Measurements from ENCODE around the gene PLA2G4A. TPM values are rescaled to one million over a fixed set of nuclear protein-coding genes. Genes with fewer than 3 reads are reported as not detected.
"Not testable (repeated sequence)": the region's sequence is repeated elsewhere in the genome, so short reads cannot be mapped to it uniquely, and the experiment has no call there.

The PLA2G4A gene
- total RNA-seq, 1 experiment from 2014 or later = 10.6 TPM

GRCh38 chr1:186917106-186917786 is 88.5 kb downstream of the PLA2G4A start:
- not testable (repeated sequence) for DNase-seq (ENCODE audit: low spot score)

DNA sequence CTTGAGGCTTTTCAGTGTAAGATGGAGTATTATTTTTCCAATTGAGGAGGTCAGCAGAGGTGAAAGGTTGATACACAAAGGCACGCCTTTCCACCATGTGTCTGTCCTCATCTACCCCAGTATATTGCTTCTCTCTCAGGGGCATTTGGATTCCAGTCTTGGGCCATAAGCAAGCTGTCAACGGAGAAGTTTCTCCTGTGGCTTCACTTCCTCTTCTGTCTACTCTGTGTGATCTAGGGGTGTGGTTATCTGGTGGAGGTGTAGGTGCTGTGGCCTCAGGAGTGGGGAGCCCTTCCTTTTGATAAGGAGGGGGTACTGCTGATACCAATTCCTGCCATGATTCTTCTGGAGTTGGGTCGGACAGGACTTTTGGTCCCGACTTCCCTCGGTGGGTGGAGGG is 92.6 kb downstream of the PLA2G4A start:
- not testable (repeated sequence) for DNase-seq (ENCODE audit: low spot score)

GRCh38 chr1:186922814-186923213 is 94.1 kb downstream of the PLA2G4A start:
- not testable (repeated sequence) for DNase-seq (ENCODE audit: low spot score)

GRCh38 chr1:186923486-186923885 is 94.7 kb downstream of the PLA2G4A start:
- DNase-seq (ENCODE audit: low spot score) = peak; percentile 38

DNA sequence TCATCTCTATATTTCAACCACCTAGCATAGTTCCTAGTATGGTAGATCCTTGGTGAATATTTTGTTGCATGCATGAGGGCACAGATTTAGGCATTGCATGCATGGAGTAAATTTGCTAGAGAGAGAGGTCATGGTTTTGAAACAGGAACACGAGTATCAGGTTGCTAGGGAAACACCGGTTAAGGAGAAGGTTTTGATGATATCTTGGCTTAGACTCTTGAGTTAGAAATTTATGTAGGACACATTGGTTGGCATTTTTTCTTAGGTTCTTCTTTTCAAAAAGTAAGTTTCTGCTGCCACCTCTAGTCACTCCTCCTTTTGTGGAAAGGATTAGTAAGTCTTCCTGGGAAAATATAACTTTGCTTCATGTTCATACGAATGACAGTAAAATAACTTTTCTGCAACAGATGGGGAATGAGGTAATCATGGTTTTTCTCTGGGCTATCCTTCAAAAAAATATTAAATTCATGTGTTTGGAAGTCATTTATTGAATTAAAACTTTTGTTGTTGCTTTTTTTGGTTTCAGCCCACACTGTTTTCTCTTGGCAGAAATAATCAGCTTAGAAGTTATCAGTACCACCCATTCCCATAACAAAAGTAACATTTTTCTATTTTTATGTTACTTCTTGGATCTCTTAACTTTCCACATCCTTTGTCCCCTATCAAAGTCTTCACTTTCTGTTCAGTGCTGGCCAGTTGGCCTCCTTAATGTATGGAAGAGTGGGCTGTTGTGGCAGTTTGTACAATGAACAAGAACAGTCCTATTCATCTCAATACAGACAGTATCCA is 97.3 kb downstream of the PLA2G4A start:
- DNase-seq (ENCODE audit: low spot score) = no peak

- DNase-seq (ENCODE audit: low spot score) = peak; percentile 81
Observed at GRCh38 chr1:186927884-186928283, 99.1 kb downstream of the PLA2G4A start.

GRCh38 chr1:186930238-186930637 is 101.5 kb downstream of the PLA2G4A start:
- no peak for DNase-seq (ENCODE audit: low spot score)

DNA sequence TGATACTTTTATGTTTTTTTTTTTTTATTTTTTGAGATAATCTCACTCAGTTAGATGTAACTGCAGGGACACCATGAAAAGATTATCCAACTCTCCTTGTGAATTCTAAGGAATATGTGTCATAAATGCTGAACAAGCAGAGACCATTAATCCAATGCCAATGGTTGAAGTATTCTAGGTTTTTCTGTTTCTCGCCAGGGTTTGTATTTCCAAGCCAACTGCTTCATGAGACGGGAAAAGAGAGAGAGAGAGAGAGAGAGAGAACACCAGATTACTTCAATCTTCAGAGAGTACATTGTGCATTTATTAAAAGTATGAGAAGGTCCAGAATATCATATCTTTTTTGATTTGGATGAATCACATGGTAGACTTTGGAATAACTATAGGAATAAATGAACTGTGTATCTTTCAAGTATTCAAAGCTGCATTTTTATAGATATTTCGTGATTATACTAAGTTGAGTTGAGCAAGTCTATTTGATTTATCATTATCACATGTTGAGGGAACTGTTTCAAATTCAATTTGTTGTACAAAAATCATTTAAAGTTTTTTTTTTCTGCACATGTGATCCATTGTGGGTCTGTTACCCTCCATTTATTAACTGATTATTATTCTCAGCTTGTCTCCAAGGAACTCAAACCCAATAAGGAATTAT is 108.4 kb downstream of the PLA2G4A start:
- DNase-seq (ENCODE audit: low spot score) = no peak

GRCh38 chr1:186943891-186944686 is 115.3 kb downstream of the PLA2G4A start:
- no peak for DNase-seq (ENCODE audit: low spot score)

GRCh38 chr1:186945146-186945545 is 116.4 kb downstream of the PLA2G4A start:
- no peak for DNase-seq (ENCODE audit: low spot score)

- DNase-seq (ENCODE audit: low spot score) = no peak
Observed at GRCh38 chr1:186948535-186948934, 119.8 kb downstream of the PLA2G4A start.

- no peak for DNase-seq (ENCODE audit: low spot score)
Observed at GRCh38 chr1:186949173-186949572, 120.4 kb downstream of the PLA2G4A start.

GRCh38 chr1:186950547-186950946 is 121.8 kb downstream of the PLA2G4A start:
- DNase-seq (ENCODE audit: low spot score) = peak; percentile 81

GRCh38 chr1:186953876-186954275 is 125.1 kb downstream of the PLA2G4A start:
- DNase-seq (ENCODE audit: low spot score) = peak; percentile 9

DNA sequence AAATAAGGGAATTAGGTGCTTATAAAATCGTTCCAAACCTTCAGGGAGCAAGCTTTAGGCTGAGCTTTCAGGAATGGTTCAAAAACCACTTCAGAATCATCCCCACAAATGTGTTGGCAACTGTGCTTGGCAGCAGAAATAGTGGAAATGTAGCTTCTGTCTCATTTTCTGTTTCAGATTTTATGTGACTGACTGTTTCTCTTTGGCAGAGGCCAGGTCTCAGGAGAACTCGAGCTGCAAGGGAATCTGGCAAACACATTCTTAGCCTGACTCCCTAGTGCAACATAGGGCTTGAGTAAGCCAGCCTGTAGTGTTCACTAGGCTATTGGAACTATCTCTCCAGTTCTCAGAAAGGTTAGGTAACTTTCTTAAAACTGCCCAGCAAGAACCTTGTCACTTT is 128.6 kb downstream of the PLA2G4A start:
- no peak for DNase-seq (ENCODE audit: low spot score)

- no peak for DNase-seq (ENCODE audit: low spot score)
Observed at GRCh38 chr1:186958520-186958919, 129.8 kb downstream of the PLA2G4A start.

DNA sequence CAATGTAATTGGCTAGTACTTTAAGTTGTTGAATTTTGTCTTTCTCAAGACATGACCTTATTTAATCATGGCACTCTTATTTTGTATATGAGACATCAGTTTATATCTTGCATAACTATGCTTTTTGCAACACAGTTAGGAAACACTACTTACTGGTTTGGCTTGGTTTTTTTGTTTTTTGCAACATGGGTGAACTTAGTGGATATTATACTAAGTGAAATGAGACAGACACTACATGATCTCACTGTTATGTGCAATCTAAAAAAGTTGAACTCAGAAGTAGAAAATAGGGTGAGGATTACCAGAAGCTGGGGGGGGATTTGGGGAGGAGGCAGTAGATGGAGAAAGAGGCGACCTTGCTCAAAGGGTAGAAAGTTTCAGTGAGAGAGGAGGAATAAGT is 132.1 kb downstream of the PLA2G4A start:
- no peak for DNase-seq (ENCODE audit: low spot score)

DNA sequence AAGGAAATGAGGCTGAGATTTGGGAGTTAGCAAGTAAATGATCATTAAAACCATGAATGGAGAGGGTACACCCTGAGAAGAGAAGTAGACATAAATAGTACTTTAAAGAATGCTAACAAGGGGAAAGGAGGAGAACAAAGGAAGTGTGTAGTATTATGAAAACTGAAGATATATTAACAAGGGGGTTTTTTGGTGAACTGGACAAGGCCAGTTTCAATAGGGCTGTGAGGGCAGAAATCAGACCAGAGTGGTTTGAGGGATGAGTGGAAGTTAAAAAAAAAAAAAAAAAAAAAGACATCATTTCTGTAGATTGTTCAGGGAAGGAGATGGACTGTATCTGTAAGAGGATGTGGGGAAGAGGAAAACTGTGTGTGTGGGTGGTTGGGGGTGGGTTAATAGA is 137.1 kb downstream of the PLA2G4A start:
- no peak for DNase-seq (ENCODE audit: low spot score)

DNA sequence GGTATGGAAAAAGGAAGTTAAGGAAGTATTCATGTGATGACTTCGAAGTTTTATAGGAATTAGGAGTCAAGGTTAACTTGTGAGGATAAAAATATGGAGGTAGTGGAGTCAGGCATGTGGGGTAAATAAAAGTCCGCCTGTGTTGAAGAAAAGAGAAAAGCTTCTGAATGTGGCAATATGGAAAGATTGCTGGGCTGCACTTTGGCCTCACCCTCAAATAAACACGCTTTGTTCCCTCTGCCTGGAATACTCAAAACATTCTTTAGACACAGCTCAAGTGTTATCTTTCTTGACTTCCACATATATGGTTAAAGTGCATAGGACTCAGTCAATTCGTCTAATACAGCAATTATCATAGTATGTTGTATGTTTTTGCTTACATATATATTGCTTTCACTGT is 137.7 kb downstream of the PLA2G4A start:
- DNase-seq (ENCODE audit: low spot score) = no peak

- DNase-seq (ENCODE audit: low spot score) = no peak
Observed at GRCh38 chr1:186967656-186968394, 139.1 kb downstream of the PLA2G4A start.

DNA sequence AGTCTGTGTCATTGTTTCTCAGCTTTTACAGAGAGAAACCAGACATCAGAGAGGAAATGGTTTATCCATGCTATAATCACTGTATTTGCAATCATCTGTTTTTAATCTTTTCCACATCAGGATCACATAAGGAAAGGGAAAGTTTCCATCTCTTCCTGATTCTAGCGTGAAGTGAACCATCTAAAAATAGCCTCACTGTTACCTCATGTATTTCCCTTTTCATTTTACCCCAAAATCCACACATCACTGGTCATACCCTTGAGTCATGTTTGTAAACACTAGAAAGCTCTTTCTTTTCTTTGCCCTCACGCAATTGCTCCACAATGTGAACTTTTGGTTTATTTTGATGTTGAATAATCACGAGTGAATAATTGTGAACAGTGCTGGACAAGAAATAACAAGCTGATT is 146.0 kb downstream of the PLA2G4A start:
- DNase-seq (ENCODE audit: low spot score) = no peak

Data from HT-29 (cell line).